RWPE2 (cell line): Measurements from ENCODE around the gene USP33.

Experiments
- ATAC-seq: fragments of 200-7000 bp; cut with Tn5 transposase; 3 replicates; pipeline ENCODE4 v1.9.1; 2021; ENCODE audit warnings: low read depth
- DNase-seq: peaks from one replicate; pipeline ENCODE4 v3.0.0-alpha.2; 2020; ENCODE audit warnings: low spot score
- H3K27ac ChIP-seq: fragments of 450-650 bp; 2 replicates; pipeline ENCODE4 v1.5.1; 2017; ENCODE audit warnings: mild to moderate bottlenecking; ENCODE audit not compliant: poor library complexity, severe bottlenecking
- H3K27me3 ChIP-seq: fragments of 250-450 bp; sonication (Bioruptor Pico); 2 replicates; pipeline ENCODE4 v1.5.1; 2021; ENCODE audit warnings: mild to moderate bottlenecking, moderate library complexity; ENCODE audit not compliant: insufficient read depth, poor library complexity, severe bottlenecking
- H3K36me3 ChIP-seq: fragments of 250-450 bp; sonication (Bioruptor Pico); 2 replicates; pipeline ENCODE4 v1.5.1; 2020; ENCODE audit warnings: low read depth, mild to moderate bottlenecking, moderate library complexity
- H3K4me1 ChIP-seq: fragments of 250-450 bp; sonication (Bioruptor Pico); 2 replicates; pipeline ENCODE4 v1.5.1; 2021; ENCODE audit warnings: mild to moderate bottlenecking, moderate library complexity; ENCODE audit not compliant: insufficient read depth, poor library complexity, severe bottlenecking
- H3K4me3 ChIP-seq: fragments of 250-450 bp; sonication (Bioruptor Pico); 2 replicates; pipeline ENCODE4 v1.5.1; 2021; ENCODE audit warnings: mild to moderate bottlenecking, moderate library complexity; ENCODE audit not compliant: severe bottlenecking
- H3K9me3 ChIP-seq: fragments of 250-450 bp; sonication (Bioruptor Pico); 2 replicates; pipeline ENCODE4 v1.5.1; 2021; ENCODE audit warnings: mild to moderate bottlenecking, moderate library complexity; ENCODE audit not compliant: severe bottlenecking
- CTCF ChIP-seq: fragments of 450-650 bp; IDR thresholded peaks from one replicate; pipeline ENCODE4 v1.5.1; 2017; ENCODE audit warnings: mild to moderate bottlenecking, moderate library complexity; ENCODE audit not compliant: poor library complexity, severe bottlenecking

The USP33 gene

GRCh38 chr1:77779529-77780281 is 20.1 kb upstream of the USP33 start, which contains the start of gene MIGA1:
MIGA1 (plus strand) TSS chr1:77779649; CDS start chr1:77783253, 3,604 bp downstream.
- peaks cover 10% of the 10 kb centered on the region for H3K4me1 ChIP-seq
- DNase-seq (peak; percentile 92), ATAC-seq (peak; percentile 97)
- peak within 1 kb of the TSS; percentile 29 for H3K27ac ChIP-seq
- peak within 1 kb of the TSS; percentile 77 for H3K4me3 ChIP-seq
- no peak for TF ChIP-seq CTCF
- H3K27me3 ChIP-seq: no peaks in the 10 kb centered on the region
- no peaks in the 10 kb centered on the region for H3K9me3 ChIP-seq
- H3K36me3 ChIP-seq: peaks cover 18% of the 10 kb centered on the region

- H3K36me3 ChIP-seq: no peaks in the 10 kb centered on the region
- no peak for ATAC-seq
- peaks cover 9% of the 10 kb centered on the region for H3K4me1 ChIP-seq
- no peak for TF ChIP-seq CTCF
- DNase-seq: no peak
- no peaks in the 10 kb centered on the region for H3K9me3 ChIP-seq
- H3K27me3 ChIP-seq: no peaks in the 10 kb centered on the region
- no peak overlapping the region for H3K4me3 ChIP-seq
- H3K27ac ChIP-seq: no peak overlapping the region
These were observed 16.5 kb upstream of the USP33 start for GRCh38 chr1:77776007-77776700.

- TF ChIP-seq CTCF: no peak
- Histone ChIP-seq H3K36me3 (no peaks in the 10 kb centered on the region), H3K27ac (no peak overlapping the region), H3K4me1 (peaks cover 3% of the 10 kb centered on the region), H3K27me3 (no peaks in the 10 kb centered on the region), H3K4me3 (no peak overlapping the region), H3K9me3 (no peaks in the 10 kb centered on the region)
- DNase-seq (no peak), ATAC-seq (no peak)
These were observed 8.4 kb upstream of the USP33 start for GRCh38 chr1:77768006-77768405.

GRCh38 chr1:77762072-77762476 is 2.4 kb upstream of the USP33 start:
- DNase-seq: no peak

More at GRCh38 chr1:77762072-77762476, 2.4 kb upstream of the USP33 start:
- Histone ChIP-seq H3K4me1 (peaks cover 13% of the 10 kb centered on the region), H3K27ac (peak overlapping the region; percentile 45), H3K27me3 (no peaks in the 10 kb centered on the region), H3K9me3 (no peaks in the 10 kb centered on the region), H3K36me3 (no peaks in the 10 kb centered on the region), H3K4me3 (no peak overlapping the region)
- no peak for TF ChIP-seq CTCF
- peak; percentile 44; the same call in 2 of the 3 replicates for ATAC-seq
